ENCODE results near the gene HNRNPA2B1.

HNRNPA2B1 gene

DNA sequence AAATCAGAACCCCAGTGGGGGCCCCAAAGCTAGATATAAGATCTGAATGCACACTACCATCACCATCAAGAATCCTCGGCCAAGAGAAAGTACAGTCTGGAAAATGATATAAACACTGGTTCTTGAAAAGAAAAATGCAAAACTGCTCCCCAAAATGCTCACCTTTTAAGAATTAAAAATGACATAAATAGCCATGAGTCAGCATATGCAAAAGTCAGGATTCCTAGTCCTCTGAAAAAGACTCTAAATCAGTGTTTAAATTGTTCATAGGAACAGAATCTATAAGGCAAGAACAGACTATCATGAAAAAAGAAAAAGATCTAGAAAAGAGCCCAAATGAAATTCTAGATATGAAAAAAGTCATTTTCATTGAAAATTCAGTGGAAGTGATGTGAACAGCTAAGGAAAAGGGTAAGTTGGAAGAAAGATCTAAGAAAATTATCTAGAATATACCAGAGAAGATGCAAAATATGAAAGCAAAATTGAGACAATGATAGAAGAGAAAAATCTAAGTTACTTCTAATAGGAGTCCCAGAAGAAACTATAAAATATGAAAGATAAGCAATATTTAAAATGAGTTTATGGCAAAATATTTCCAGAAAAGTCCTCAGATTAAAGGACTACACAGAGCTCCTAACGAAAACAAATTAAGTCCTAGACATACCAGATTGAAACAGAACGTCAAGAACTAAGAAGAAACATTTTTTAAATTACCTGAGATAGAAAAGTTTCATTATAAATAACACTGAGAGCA, 18.9 kb downstream of the HNRNPA2B1 start:
- H3K27ac ChIP-seq (ENCODE audit: low read depth, low read length) = no peak overlapping the region

DNA sequence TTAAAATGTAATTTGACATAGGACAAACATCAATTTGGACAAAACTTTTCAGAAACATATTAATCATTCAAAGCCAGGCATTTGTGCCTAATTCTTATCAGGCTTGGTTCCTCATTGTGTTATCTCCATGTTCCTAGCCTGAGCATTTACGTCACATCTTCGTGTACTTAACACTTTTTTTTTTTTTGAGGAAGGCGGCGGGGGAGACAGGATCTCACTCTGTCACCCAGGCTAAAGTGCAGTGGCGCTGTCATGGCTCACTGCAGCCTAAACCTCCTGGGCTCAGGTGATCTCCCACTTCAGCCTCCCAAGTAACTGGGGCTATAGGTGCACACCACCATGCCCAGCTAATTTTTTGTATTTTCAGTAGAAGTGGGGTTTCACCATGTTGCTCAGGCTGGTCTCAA, 19.8 kb downstream of the HNRNPA2B1 start:
- Histone ChIP-seq H3K4me3 (ENCODE audit: insufficient read depth, low read length, poor library complexity, severe bottlenecking) (no peak overlapping the region), H3F3A (ENCODE audit: insufficient read depth) (peaks cover 51% of the 10 kb centered on the region), H3K4me2 (ENCODE audit: low read depth, low read length, poor library complexity, severe bottlenecking) (no peak overlapping the region)

More for the DNA sequence above, 18.9 kb downstream of the HNRNPA2B1 start:
- H3K4me3 ChIP-seq (ENCODE audit: insufficient read depth, low read length, poor library complexity, severe bottlenecking) = no peak overlapping the region
- no peaks in the 10 kb centered on the region for H3K9me2 ChIP-seq (replicated peaks; ENCODE audit: insufficient read depth, low read length)
- no peak overlapping the region for H2AFZ ChIP-seq (ENCODE audit: low read depth, low read length, severe bottlenecking)
- H4K20me1 ChIP-seq (ENCODE audit: low read depth, low read length) = no peaks in the 10 kb centered on the region
- no peaks in the 10 kb centered on the region for H3K27me3 ChIP-seq (ENCODE audit: low read length)
- no peaks in the 10 kb centered on the region for H3K79me2 ChIP-seq (ENCODE audit: insufficient read depth, low read length)
- no peak overlapping the region for H3K9ac ChIP-seq (ENCODE audit: low read length)
- no peaks in the 10 kb centered on the region for H3K36me3 ChIP-seq (ENCODE audit: low read length)
- H3K9me3 ChIP-seq (ENCODE audit: insufficient read depth, low read length) = no peaks in the 10 kb centered on the region
- H3F3A ChIP-seq (ENCODE audit: insufficient read depth) = peaks cover 58% of the 10 kb centered on the region
- no peak overlapping the region for H3K4me2 ChIP-seq (ENCODE audit: low read depth, low read length, poor library complexity, severe bottlenecking)
- no peak for TF ChIP-seq EZH2phosphoT487 (conservative IDR thresholded peaks at IDR 0.05; ENCODE audit: low read length)
- TF ChIP-seq, protein P1, sequence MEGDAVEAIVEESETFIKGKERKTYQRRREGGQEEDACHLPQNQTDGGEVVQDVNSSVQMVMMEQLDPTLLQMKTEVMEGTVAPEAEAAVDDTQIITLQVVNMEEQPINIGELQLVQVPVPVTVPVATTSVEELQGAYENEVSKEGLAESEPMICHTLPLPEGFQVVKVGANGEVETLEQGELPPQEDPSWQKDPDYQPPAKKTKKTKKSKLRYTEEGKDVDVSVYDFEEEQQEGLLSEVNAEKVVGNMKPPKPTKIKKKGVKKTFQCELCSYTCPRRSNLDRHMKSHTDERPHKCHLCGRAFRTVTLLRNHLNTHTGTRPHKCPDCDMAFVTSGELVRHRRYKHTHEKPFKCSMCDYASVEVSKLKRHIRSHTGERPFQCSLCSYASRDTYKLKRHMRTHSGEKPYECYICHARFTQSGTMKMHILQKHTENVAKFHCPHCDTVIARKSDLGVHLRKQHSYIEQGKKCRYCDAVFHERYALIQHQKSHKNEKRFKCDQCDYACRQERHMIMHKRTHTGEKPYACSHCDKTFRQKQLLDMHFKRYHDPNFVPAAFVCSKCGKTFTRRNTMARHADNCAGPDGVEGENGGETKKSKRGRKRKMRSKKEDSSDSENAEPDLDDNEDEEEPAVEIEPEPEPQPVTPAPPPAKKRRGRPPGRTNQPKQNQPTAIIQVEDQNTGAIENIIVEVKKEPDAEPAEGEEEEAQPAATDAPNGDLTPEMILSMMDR (IDR thresholded peaks at IDR 0.05; ENCODE audit: insufficient read depth, low read length, poor library complexity, severe bottlenecking) = no peak

DNA sequence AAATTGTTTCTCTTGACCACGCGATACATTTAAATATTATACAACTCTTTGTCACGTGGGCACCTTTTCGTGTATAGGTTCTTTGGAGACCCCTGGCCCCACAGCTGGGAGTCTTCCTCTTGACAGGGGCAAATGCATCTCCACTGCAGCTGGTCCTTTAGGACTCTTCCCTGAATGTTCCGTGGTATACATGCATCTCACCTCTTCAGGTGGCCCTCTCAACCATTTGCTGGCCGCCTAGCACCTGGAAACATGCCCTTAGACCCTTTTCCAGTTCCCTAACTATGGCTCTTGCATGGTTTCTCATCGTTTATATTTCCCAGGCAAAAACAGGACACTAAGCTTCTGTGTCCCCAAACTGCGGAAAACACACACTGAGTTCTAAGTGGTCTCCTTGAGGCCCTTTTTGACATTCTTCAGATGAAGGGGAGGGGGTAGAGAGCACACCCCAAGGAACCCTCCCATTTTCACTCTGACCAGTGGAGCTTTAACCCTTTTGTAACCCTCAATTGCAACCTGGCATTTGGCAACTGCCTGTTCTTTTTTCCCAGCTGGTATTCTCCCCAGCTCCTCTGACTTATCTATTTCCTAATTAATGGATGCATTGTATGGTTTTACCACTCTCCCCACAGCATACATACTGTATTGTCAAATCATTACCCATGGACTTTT, 20.6 kb downstream of the HNRNPA2B1 start:
- no peak overlapping the region for H2AFZ ChIP-seq (ENCODE audit: low read depth, low read length, severe bottlenecking)
- H3K79me2 ChIP-seq (ENCODE audit: insufficient read depth, low read length) = no peaks in the 10 kb centered on the region
- H3K4me3 ChIP-seq (ENCODE audit: insufficient read depth, low read length, poor library complexity, severe bottlenecking) = no peak overlapping the region
- H3K9me2 ChIP-seq (replicated peaks; ENCODE audit: insufficient read depth, low read length) = no peaks in the 10 kb centered on the region
- no peak overlapping the region for H3K27ac ChIP-seq (ENCODE audit: low read depth, low read length)
- no peaks in the 10 kb centered on the region for H3K9me3 ChIP-seq (ENCODE audit: insufficient read depth, low read length)
- no peaks in the 10 kb centered on the region for H3K36me3 ChIP-seq (ENCODE audit: low read length)
- H3K9ac ChIP-seq (ENCODE audit: low read length) = no peak overlapping the region
- TF ChIP-seq EZH2phosphoT487 (conservative IDR thresholded peaks at IDR 0.05; ENCODE audit: low read length) = no peak
- TF ChIP-seq, protein P1 (IDR thresholded peaks at IDR 0.05; ENCODE audit: insufficient read depth, low read length, poor library complexity, severe bottlenecking) = no peak
- H3K4me2 ChIP-seq (ENCODE audit: low read depth, low read length, poor library complexity, severe bottlenecking) = no peak overlapping the region
- no peaks in the 10 kb centered on the region for H3K27me3 ChIP-seq (ENCODE audit: low read length)
- peaks cover 42% of the 10 kb centered on the region for H3F3A ChIP-seq (ENCODE audit: insufficient read depth)
- H4K20me1 ChIP-seq (ENCODE audit: low read depth, low read length) = no peaks in the 10 kb centered on the region

More for the DNA sequence above, 19.8 kb downstream of the HNRNPA2B1 start:
- H2AFZ ChIP-seq (ENCODE audit: low read depth, low read length, severe bottlenecking) = no peak overlapping the region
- H3K79me2 ChIP-seq (ENCODE audit: insufficient read depth, low read length) = no peaks in the 10 kb centered on the region
- TF ChIP-seq EZH2phosphoT487 (conservative IDR thresholded peaks at IDR 0.05; ENCODE audit: low read length) = no peak
- TF ChIP-seq, protein P1 (IDR thresholded peaks at IDR 0.05; ENCODE audit: insufficient read depth, low read length, poor library complexity, severe bottlenecking) = no peak
- H3K9me3 ChIP-seq (ENCODE audit: insufficient read depth, low read length) = no peaks in the 10 kb centered on the region
- H3K36me3 ChIP-seq (ENCODE audit: low read length) = no peaks in the 10 kb centered on the region
- no peaks in the 10 kb centered on the region for H4K20me1 ChIP-seq (ENCODE audit: low read depth, low read length)
- H3K9me2 ChIP-seq (replicated peaks; ENCODE audit: insufficient read depth, low read length) = no peaks in the 10 kb centered on the region
- H3K27ac ChIP-seq (ENCODE audit: low read depth, low read length) = no peak overlapping the region
- no peaks in the 10 kb centered on the region for H3K27me3 ChIP-seq (ENCODE audit: low read length)
- H3K9ac ChIP-seq (ENCODE audit: low read length) = no peak overlapping the region

All from SU-DHL-6 (cell line).